NCI-H82 treated with DMSO at 0.1 percent for 48 hours (cell line): ENCODE data around the gene AQR.
"Not testable (repeated sequence)": the region's sequence is repeated elsewhere in the genome, so short reads cannot be mapped to it uniquely, and the experiment has no call there.

ENCODE experiments used
- DNase-seq: peaks from one replicate; lab custom pipeline; 2025; ENCODE audit not compliant: unreplicated experiment; lab: John Stamatoyannopoulos, UW

Gene AQR

DNA sequence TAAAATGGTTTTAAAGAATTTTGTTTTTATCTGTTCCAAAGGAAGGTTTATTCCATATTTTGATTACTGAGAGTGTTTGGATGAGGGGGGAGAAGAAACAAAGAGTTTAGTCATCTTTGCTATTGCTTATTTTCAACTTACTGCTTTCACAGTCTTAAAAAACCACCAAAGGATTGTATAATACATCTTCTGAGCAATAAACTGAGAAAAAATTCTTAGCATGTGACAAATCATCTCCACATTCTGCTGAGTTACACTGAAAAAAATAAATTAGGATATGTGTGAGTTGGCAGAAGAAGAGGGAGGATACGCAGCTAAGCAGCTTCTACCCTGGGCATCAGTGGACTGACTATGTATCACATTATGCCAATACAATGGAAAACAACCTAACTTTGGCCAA is 151.0 kb downstream of the AQR start:
- no peak for DNase-seq

DNA sequence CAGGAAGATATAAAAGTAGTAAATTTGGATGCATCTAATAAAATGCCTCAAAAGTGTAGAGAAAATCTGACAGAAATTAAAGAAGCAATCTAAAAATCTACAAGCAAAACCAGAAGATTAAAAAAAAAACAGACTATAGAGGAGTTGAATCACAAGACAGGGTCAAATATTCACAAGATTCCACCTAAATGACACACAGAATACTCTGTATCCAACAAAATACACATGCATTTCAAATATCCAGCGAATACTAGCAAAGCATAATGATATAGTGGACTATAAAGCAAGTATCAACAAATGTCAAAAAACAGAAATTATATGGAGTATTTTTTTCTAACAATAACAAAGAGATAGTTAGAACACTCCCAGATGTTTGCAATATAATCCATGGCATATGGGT is 153.7 kb downstream of the AQR start:
- DNase-seq: no peak

DNA sequence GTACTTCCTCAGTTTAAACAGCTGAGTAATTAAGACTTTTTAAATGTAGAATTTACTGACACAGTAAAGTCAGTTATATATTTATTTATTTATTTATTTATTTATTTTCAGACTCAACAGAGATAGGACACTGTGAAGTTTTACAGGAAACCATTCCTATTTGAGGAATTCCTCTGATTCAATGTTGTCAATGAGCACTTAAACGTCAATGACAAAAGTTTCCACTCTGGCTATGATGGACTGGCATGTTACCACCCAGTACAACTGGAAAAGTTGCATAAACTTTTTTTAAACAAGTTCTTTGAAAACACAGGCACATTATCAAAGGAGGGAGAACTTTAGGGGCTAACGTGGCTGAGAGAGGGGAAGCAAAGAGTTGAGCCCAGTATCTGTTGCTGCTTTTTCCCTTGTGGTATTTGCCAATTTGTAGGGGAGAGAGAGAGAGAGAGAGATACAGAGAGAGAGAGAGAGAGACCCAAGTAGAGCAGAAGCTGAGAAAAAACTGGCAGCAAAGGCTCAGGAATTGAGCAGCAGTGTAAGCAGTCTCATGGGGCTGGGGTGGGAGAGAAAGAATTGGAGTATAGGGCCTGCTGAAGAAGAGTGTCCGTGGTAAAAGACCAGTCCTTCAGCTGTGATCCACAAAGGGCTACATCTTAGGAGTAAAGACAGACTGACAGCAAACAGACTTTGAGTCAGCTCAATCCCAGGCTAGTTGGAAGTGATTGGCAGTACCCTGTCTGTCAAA is 155.9 kb downstream of the AQR start:
- DNase-seq: no peak

DNA sequence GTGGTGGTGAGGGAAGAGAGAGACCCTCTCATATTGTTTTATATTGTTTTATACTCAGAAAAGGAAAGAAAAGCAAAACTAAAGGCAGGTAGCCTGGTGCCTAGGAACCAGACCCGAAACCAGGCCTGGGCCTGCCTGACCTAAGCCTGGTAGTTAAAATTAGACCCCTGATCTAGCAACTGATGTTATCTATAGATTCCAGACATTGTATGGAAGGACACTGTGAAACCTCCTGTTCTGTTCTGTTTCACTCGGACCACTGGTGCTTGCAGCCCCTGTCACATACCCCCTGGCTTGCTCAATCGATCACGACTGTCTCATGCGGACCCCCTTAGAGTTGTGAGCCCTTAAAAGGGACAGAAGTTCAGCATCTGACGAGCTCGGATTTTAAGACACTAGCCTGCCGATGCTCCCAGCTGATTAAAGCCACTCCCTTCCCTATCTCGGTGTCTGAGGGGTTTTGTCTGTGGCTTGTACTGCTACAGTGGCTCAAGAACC is 156.6 kb downstream of the AQR start:
- DNase-seq: not testable (repeated sequence)

DNA sequence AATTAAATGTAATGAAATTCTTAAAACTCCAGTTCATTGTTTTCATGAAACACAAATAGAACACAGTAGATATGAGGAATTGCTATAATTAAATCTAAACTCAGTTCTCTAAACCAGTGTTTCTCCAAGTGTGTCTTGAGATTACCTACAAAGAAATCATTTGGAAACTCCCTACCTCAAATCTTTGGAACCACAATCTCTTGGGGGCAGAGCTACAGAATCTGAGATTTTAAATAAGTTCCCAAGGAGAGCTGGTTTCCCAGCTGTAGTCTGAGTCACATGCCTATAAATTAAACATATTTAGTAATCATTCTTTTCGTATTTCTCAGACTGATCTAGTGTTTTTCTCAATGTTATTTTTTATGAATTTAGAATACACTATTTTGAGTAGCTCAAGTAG is 157.2 kb downstream of the AQR start:
- no peak for DNase-seq

DNA sequence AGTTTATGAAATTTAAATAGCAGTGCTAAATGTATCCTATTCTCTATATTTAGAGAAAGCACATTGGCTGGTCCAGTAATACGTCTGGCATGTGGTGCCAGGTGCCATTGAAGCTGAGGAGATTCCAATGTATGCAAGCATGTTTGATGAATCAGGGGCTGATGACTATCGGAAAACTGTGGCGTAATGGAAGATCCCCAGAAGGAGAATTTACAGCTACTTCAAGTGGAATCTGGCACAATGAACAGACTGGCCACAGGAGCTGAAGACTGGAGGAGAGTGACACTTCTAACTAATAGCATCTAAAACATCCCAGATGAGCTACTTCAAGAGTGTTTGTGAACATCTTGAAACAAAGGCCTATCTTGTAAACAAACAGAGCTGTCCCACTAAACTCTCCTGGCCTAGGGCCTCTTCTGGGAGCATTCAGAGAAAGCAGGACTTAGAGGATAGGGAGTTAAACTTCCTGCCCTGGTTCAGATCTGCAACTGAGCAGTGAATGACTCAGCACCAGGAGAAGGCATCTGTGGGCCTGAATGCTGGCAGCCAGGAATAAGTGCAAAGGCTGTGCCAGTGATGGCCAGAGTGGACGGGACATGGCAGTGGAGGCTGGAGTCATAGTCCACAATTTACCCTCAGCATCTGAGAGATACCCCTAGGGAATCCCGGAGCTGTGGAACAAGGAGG is 159.0 kb downstream of the AQR start:
- no peak for DNase-seq

DNA sequence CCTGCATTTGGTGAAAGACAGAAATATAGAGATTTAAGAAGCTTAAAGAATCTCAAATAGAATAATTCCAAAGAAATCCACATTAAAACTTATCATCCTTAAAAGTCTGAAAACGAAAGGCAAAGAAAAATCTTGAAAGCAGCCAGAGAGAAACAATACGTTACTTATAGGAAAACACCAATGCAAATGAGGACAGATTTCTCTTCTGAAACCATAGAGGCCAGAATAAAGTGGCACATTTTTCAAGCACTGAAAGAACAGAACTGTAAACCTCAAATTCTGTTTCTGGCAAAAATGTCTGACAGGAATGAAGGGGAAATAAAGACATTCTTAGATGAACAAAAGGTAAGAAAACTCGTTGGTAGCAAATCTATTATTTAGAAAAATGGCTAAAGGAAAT is 160.4 kb downstream of the AQR start:
- no peak for DNase-seq

DNA sequence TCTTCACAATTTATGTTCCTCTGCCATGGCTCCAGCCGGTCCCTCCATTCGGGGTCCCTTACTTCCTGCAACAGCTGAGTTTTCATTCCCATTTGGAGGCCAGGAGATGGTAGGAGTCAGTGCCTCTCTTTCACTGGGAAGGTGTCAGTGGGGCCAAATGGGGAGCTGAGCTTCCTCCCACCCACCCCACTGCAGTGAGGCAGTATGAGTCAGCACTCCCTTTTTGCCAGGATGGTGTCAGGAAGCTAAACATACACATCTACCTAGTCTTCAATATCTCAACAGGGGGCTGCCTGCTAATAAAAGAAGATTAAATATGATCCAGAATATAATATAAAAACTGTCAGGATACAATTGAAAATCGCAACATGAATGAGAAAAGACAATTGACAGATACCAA is 161.5 kb downstream of the AQR start:
- DNase-seq: no peak

DNA sequence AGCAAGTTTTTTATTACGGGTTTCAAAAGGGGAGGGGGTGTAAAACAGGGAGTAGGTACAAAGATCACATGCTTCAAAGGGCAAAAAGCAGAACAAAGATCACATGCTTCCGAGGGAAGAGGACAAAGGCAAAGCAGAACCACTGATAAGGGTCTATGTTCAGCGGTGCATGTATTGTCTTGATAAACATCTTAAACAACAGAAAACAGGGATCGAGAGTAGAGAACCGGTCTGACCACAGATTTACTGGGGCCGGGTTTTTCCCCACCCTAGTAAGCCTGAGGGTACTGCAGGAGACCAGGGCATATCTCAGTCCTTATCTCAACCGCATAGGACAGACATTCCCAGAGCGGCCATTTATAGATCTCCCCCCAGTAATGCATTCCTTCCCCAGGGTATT is 162.3 kb downstream of the AQR start:
- not testable (repeated sequence) for DNase-seq

DNA sequence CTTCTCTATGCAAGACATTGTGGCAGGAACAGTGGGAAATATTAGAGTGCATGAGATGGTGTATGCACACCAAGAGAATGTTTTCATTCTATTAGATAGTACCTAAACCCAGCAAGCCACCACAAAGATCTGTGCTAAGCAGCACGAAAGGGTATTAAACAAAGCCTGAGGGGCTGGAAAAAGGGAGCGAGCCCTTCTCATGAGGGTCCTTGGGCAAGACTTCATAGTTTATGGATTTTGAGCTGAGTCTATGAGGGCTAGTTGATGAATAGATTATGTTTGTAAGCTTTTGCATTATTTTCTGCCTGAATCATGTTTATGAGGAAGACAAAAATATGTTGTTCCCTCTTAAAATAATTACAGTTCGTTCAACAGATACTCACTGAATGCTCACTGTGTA is 164.8 kb downstream of the AQR start:
- DNase-seq: no peak

DNA sequence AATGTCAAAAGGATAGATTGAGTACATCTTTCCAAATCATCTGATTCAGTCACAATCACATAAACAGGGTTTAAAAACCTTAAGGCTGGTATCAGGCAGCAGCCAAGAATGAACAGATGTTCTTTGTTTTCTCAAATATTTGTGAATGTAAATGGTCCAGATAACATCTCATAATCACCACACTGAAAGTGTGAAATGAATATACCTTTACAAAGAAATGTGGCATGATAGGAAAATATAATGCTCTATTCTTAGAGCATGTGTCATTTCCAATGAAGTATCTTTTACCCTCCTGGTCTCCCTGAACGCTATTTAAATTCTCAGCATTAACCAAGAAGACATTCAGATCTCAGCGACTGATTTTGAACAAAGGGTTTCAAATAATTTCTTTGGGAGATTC is 165.4 kb downstream of the AQR start:
- DNase-seq: no peak

DNA sequence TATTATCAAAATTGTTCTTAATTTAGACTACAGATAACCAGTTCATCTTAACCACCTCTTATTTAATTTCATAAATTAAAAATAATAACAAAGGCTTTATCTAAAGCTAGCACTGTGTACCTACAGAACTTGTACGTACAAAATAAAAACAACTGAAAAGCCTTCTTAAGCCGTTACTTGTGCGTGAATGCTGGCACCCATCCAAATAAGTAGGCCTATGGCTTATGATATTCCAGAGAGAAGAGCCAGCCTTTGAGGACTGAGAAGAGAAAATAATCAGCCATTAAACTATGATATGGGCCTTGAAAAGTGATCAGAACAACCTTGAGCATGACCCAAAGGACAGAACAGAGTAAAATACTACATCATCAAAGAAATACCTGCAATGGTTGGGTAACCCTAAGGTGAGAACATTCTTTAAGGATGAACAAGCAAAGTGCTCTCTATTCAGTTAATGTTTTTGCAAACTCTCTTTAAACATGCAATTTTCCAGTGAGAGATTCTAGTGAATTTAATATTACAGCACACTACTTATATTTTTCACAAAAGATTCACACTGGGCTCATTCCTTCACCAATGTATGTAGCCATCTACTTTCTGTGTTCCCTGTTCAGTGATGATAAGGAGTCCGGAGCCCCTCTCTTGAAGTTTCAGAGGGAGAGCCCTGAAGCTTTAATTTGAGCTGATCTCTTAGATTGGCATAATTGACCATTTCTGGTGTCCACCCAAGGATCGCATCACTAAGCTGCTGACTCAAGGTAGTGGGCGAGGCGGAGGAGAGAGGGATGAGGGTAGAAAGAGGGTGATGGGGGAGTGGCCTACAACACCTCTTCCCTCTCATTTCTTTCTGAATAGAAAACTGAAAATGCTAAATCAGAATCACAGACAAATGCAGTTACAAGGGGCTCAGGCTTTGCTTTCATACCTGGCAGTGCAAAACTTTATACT is 166.5 kb downstream of the AQR start:
- no peak for DNase-seq

DNA sequence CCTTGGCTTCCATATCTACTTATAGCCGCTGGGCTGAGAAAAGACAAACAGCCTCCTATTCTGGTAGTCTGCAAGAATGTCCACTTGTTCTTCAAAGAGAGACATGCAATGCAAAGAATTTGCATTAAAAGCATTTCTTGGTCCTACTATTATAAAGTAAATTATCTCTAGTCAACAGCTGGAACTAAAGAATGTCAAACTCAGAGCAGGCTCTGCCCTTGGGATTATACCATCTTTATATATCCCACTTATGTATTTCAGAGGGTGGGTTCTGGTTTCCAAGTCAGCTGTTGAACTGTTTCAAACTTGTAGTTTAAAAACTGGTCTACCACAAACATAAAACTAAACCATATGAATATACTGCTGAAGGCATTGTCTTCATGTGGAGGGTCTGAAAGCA is 167.2 kb downstream of the AQR start:
- no peak for DNase-seq
